HG03460 (cell line): Measurements from ENCODE around the gene CCDC185.

Experiments
- ATAC-seq: cut with Tn5 transposase; IDR thresholded peaks from one replicate; pipeline ENCODE4 v1.9.1; 2021; ENCODE audit not compliant: unreplicated experiment

CCDC185 gene

DNA sequence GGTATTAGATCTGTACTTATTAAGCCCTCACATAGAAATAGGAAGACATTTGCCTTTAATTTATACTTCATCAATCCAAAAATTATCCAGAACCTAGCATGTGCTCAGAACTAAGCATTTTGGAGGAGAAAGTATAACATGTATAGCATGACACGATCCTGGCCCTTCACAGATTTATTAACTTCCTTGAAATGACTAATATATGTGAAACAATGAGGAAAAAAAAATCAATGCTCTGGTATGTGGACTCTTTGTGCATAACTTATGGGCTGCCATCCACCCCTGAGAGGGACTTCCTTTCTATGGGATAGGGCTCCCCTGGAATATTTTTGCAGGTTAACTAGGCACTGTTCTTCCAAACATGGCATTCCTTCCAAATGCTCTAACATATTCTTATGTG lies 36.6 kb downstream of the CCDC185 start:
- no peak for ATAC-seq

DNA sequence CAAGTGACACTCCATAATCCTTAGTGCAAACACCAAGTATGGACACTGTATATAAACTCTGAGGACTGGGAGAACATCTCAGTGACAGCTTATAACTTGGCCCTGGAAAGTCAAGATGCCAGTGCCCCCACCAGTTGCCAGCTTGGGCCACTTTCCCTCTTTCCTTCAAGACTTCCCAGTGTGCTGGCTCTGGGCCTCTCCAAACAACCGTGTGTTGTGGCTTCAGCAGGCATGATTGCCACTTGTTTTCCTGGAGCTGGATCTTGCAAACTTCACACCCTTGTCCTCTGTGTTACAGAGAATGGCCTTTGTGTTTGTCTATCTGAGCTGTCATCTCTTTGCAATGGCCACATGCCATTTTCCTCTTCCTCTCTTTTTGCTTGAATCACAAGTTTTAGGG lies 37.0 kb downstream of the CCDC185 start:
- no peak for ATAC-seq

DNA sequence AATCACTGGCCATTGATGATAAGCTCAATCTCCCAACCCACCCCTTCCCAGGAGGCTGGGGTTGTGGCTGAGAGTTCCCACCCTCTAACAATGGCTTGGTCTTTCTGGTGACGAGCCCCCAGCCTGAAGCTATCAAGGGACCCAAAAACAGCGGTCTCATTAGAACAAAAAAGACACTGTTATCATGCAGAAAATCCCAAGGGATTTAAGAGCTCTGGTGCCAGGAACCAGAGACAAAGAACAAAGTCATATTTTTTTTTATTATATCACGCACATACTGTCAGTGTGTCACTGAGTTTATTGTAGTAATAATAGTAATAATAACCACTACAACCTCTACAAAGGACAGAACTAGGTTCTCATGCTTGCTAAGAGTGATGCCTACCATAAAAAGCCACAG lies 43.9 kb downstream of the CCDC185 start:
- ATAC-seq = no peak

DNA sequence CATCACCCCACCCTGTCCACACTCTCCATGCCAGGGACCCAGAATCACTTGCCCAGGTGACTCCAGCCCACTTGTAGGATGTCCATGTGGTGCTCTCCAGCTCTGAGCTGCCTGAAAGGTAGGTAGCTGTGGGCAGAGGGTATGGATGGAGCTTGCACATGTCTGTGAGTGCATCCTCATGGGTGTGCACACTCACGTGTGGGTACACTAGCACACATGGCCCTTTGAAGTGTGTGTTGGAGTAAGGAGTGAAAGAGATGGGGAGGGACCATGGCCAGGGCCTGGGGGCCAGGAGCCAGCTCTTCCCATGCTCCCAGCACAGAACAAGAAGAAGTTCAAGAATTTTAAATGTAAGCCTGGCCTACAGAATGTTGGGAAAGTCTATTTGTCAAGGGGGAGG lies 50.2 kb downstream of the CCDC185 start:
- ATAC-seq = no peak

DNA sequence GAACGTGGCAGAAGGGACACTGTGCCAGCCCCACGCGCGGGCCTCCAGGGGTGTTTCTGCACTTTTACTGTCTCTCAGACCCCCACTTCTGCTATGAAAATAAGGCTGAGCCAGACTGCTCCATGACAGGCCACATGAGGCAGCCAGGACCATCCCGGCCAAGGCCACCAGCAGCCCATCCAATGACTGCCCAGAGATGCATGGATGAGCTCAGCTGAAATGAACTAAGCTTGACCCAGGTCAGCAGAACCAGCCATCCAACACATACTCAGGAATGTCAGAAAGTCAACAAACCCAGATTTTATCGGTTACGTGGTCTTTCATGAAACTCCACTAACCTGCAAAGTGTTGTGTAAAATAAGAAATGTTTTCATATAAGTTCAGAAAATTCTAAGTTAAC lies 51.2 kb downstream of the CCDC185 start:
- no peak for ATAC-seq
